K562 (cell line): ENCODE data around the gene TMTC2. TPM values are rescaled to one million over a fixed set of nuclear protein-coding genes. Genes with fewer than 3 reads are reported as not detected.
A peak's percentile ranks its signal among the peaks of the same experiment; 100 is the strongest.

ENCODE experiments used
- ATAC-seq: fragments of 200-7000 bp; cut with Tn5 transposase; 3 replicates; pipeline ENCODE4 v1.9.1; 2020; ENCODE audit warnings: moderate library complexity
- BruUV-seq: library from RNA; stranded (reverse); fragments of 400-500 nt; replicated peaks from 2 replicates; lab custom pipeline; 2021; lab: Mats Ljungman, UMichigan
- CTCF ChIA-PET: fragments of 300-600 bp; formaldehyde crosslinking; extraction: SDS; loops from one replicate; lab custom pipeline; 2021; ENCODE audit warnings: low intra/inter-chr PET ratio; lab: Yijun Ruan, JAX
- POLR2A ChIA-PET: fragments of 300-600, 350-650 bp; sonication (Branson Sonifier 250); formaldehyde crosslinking; extraction: SDS; loops from one replicate; lab custom pipeline; 2021; ENCODE audit warnings: antibody characterized with exemption, inconsistent platforms; lab: Yijun Ruan, JAX
- DNase-seq, 4 experiments: peaks; one replicate each; pipeline versions ENCODE4 v3.0.0 to v3.0.0-alpha.2; 2011 to 2018; ENCODE audit warnings: low spot score in 3 of 4, mixed read lengths in 3 of 4; ENCODE audit errors: extremely low read depth in 1 of 4
- FAIRE-seq: peaks from 2 replicates; lab custom pipeline; 2011; peaks lifted over from hg19 to GRCh38; lab: Jason Lieb, UNC
- H2AFZ ChIP-seq: 2 replicates; pipeline ENCODE4 v1.6.0; 2011; ENCODE audit warnings: low read depth, low read length, control low read depth, inconsistent platforms
- H3K27ac ChIP-seq: fragments of 200-600 bp; 3 replicates; pipeline ENCODE4 v1.8.0; 2011; ENCODE audit warnings: low read depth, mild to moderate bottlenecking, control low read depth, inconsistent platforms, low read length, moderate library complexity, mixed read lengths; ENCODE audit errors: extremely low read depth
- H3K27me3 ChIP-seq, 2 experiments: fragments of 300-600 bp in 1 of 2; 2 replicates in 1 of 2; 3 replicates in 1 of 2; pipeline versions ENCODE4 v1.6.0 to v1.8.0; 2011; ENCODE audit warnings: inconsistent platforms in 2 of 2, low read length in 2 of 2, mild to moderate bottlenecking in 1 of 2, mixed read lengths in 1 of 2, moderate library complexity in 1 of 2; ENCODE audit not compliant: control insufficient read depth in 2 of 2, insufficient read depth in 2 of 2
- H3K36me3 ChIP-seq: fragments of 300-600 bp; 3 replicates; pipeline ENCODE4 v1.8.0; 2011; ENCODE audit warnings: mild to moderate bottlenecking, low read length, inconsistent platforms; ENCODE audit not compliant: control insufficient read depth, insufficient read depth
- H3K4me1 ChIP-seq, 2 experiments: fragments of 200-600 bp in 1 of 2; replicated peaks in 1 of 2; 2 replicates in 1 of 2; 3 replicates in 1 of 2; pipeline versions ENCODE4 v1.5.1 to v1.8.0; 2011; ENCODE audit warnings: inconsistent platforms in 2 of 2, low read length in 2 of 2, mild to moderate bottlenecking in 1 of 2, mixed read lengths in 1 of 2, moderate library complexity in 1 of 2; ENCODE audit not compliant: control insufficient read depth in 2 of 2, insufficient read depth in 2 of 2
- H3K4me2 ChIP-seq: 2 replicates; pipeline ENCODE4 v1.6.1; 2011; ENCODE audit warnings: low read length, control low read depth, inconsistent platforms, mixed read lengths; ENCODE audit not compliant: insufficient read depth
- H3K4me3 ChIP-seq: fragments of 200-600 bp; sonication (generic), shearing (Covaris generic); 2 replicates; pipeline ENCODE4 v1.5.1; 2016; ENCODE audit warnings: control low read depth, inconsistent platforms
- H3K79me2 ChIP-seq: fragments of 200-600 bp; 3 replicates; pipeline ENCODE4 v1.8.0; 2011; ENCODE audit warnings: low read length, inconsistent platforms; ENCODE audit not compliant: control insufficient read depth, insufficient read depth
- H3K9ac ChIP-seq, 2 experiments: 2 replicates each; pipeline versions ENCODE4 v1.6.0 to v1.6.1; 2011; ENCODE audit warnings: low read depth in 2 of 2, low read length in 2 of 2, control low read depth in 1 of 2, inconsistent platforms in 1 of 2, mild to moderate bottlenecking in 1 of 2, mixed read lengths in 1 of 2; ENCODE audit not compliant: insufficient read depth in 1 of 2
- H3K9me1 ChIP-seq: one replicate; pipeline ENCODE4 v1.6.0; 2011; ENCODE audit warnings: inconsistent platforms, mild to moderate bottlenecking, low read length, moderate library complexity; ENCODE audit not compliant: control insufficient read depth, insufficient read depth
- H3K9me3 ChIP-seq: replicated peaks from 2 replicates; pipeline ENCODE4 v1.5.1; 2011; ENCODE audit warnings: low read depth, low read length, inconsistent platforms; ENCODE audit not compliant: control insufficient read depth, insufficient read depth
- H4K20me1 ChIP-seq: replicated peaks from 2 replicates; pipeline ENCODE4 v1.6.1; 2011; ENCODE audit warnings: low read length, inconsistent platforms, mixed read lengths; ENCODE audit not compliant: control insufficient read depth, insufficient read depth
- BDP1 ChIP-seq: IDR thresholded peaks from 3 replicates; pipeline ENCODE4 v1.6.1; 2011; ENCODE audit not compliant: insufficient read length, insufficient read depth
- KLF13 ChIP-seq: fragments of 450-650 bp; IDR thresholded peaks from 2 replicates; pipeline ENCODE4 v1.6.1; 2016; ENCODE audit warnings: missing genetic modification characterization, low read depth, mild to moderate bottlenecking, missing compliant biosample characterization, moderate library complexity, borderline replicate concordance
- ZBTB49 ChIP-seq: sonication (generic); formaldehyde crosslinking; IDR thresholded peaks from 2 replicates; pipeline ENCODE4 v1.8.0; 2022; ENCODE audit warnings: missing genetic modification reagents, mild to moderate bottlenecking, borderline replicate concordance
- ZBTB5 ChIP-seq: fragments of 450-650 bp; IDR thresholded peaks from 2 replicates; pipeline ENCODE4 v1.6.1; 2017; ENCODE audit warnings: antibody characterized with exemption
- ZFP30 ChIP-seq: fragments of 250-450 bp; sonication (Bioruptor Pico); IDR thresholded peaks from 2 replicates; pipeline ENCODE4 v1.8.0; 2022; ENCODE audit warnings: moderate library complexity, mild to moderate bottlenecking, inconsistent platforms, borderline replicate concordance
- ZNF263 ChIP-seq: sonication (generic); formaldehyde crosslinking; IDR thresholded peaks from 2 replicates; pipeline ENCODE4 v1.8.0; 2022; ENCODE audit warnings: mild to moderate bottlenecking, missing genetic modification reagents, borderline replicate concordance
- WGBS: fragments of 100-300 bp; shearing (Covaris generic); methylation state at CpG from one replicate; pipeline ENCODE4 v1.1.6; 2016; ENCODE audit warnings: low coverage, mixed read lengths; ENCODE audit not compliant: insufficient coverage; ENCODE audit errors: missing lambda C conversion rate; 5-methylcytosine and 5-hydroxymethylcytosine counted together
- in situ Hi-C: fragments of 300-500 bp; cut with MboI; formaldehyde crosslinking; loops from 4 replicates; pipeline ENCODE4 v1.15.0; 2018; ENCODE audit warnings: inconsistent platforms, mixed read lengths
- intact Hi-C: fragments of 100-400 bp; cut with micrococcal nuclease; formaldehyde crosslinking; loops from 2 replicates; pipeline ENCODE4 v1.14.2; 2022
- polyA plus RNA-seq, 8 experiments: library from polyadenylated mRNA; depleted of rRNA in 4 of 8; stranded (reverse) in 5 of 8; unstranded in 3 of 8; fragments of >200 nt; fragmentation: Nextera tagmentation in 2 of 8; fragmentation: Illumina TruSeq in 1 of 8; extraction: Ambion mirVana in 2 of 8; extraction: Trizol in 1 of 8; gene quantifications; 2 replicates each; pipeline versions ENCODE4 v1.2.1 to v1.2.3, GENCODE V29; 2011 to 2014; ENCODE audit warnings: inconsistent platforms in 1 of 8, missing spikeins in 1 of 8
- total RNA-seq, 7 experiments: library from RNA; depleted of rRNA in 6 of 7; stranded (reverse); fragments of >200 nt in 6 of 7; fragmentation: Illumina TruSeq in 2 of 7; extraction: Trizol in 2 of 7; gene quantifications; 2 replicates each; pipeline versions ENCODE4 v1.2.1 to v1.2.3, GENCODE V29; 2011 to 2021; ENCODE audit warnings: low replicate concordance in 1 of 7

Gene TMTC2
- total and polyA plus RNA-seq, 9 of the 15 experiments (the other 6 are each of a cell fraction or from before 2014, with no cell fraction given), result 0.29 to 1.1 (median 0.55) TPM

- no peak for TF ChIP-seq BDP1
- no peak for TF ChIP-seq ZNF263
- no peak for TF ChIP-seq ZBTB5
- no peak for TF ChIP-seq ZBTB49 (CRISPR knock-in tag)
- no peak for TF ChIP-seq KLF13 (tag)
- TF ChIP-seq ZFP30, result no peak
- DNase-seq (no peak), FAIRE-seq (no peak), ATAC-seq (no peak)
- no peaks in the 10 kb centered on the region for H3K9me1 ChIP-seq
- no peaks in the 10 kb centered on the region for H3K27me3 ChIP-seq
- no peak overlapping the region for H3K9ac ChIP-seq
- no peaks in the 10 kb centered on the region for H3K36me3 ChIP-seq
- WGBS, result 50% methylated on average over 1 of the region's 1 CpG
- in situ Hi-C loops (no loop called here), intact Hi-C loops (no loop called here)
- no TSS peak for BruUV-seq
- H2AFZ ChIP-seq, result peak overlapping the region; percentile 33; the same call in 1 of the 2 replicates
- ChIA-PET POLR2A (interaction anchor here (1.6 kb wide), 1 partner anchor 10 kb away, joined by 7 read pairs; no protein-coding TSS in a partner anchor), CTCF (no interaction called here)
- H4K20me1 ChIP-seq, result no peaks in the 10 kb centered on the region
- H3K4me2 ChIP-seq, result no peak overlapping the region
- H3K9me3 ChIP-seq, result no peaks in the 10 kb centered on the region
- H3K4me3 ChIP-seq, result no peak overlapping the region
- H3K79me2 ChIP-seq, result no peaks in the 10 kb centered on the region
- H3K4me1 ChIP-seq, result no peaks in the 10 kb centered on the region; a peak in 2 of 5 replicates
- H3K27ac ChIP-seq, result no peak overlapping the region
These were observed 474.8 kb downstream of the TMTC2 start for GRCh38 chr12:83161456-83161855.
